Astrocyte (in vitro differentiated cells and primary cell): ENCODE data around the gene MYOG.

Source experiments
- EZH2 ChIP-seq: IDR thresholded peaks from 2 replicates; pipeline ENCODE4 v1.6.1; 2012; ENCODE audit warnings: mild to moderate bottlenecking, low read length, inconsistent platforms; ENCODE audit not compliant: insufficient read depth
- TF ChIP-seq, protein P1 (sequence below): IDR thresholded peaks from 2 replicates; pipeline ENCODE4 v1.5.1; 2011; ENCODE audit warnings: low read depth, mild to moderate bottlenecking, inconsistent platforms, low read length, moderate library complexity; ENCODE audit not compliant: insufficient read depth

DNA sequence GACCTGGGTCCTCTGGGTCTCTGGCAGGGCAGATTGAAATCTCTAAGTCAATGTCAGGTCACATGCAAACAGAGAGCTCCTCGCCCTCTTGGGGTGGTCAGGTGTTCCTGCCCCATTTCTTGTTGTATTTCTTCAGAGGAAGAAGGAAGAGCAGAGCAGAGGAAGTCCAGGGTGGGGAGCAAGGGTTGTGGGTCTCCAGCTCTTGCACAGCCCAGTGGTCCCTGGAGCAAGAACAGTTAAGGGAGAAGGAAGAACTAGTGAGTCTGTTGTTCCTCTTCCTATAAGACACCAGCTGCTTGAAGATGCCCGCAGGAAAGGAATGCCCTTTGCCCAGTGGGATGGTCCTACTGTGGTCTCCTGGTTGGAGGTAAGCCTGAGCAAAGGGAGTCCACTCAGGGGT lies 26.3 kb downstream of the MYOG start:
- TF ChIP-seq, protein P1, sequence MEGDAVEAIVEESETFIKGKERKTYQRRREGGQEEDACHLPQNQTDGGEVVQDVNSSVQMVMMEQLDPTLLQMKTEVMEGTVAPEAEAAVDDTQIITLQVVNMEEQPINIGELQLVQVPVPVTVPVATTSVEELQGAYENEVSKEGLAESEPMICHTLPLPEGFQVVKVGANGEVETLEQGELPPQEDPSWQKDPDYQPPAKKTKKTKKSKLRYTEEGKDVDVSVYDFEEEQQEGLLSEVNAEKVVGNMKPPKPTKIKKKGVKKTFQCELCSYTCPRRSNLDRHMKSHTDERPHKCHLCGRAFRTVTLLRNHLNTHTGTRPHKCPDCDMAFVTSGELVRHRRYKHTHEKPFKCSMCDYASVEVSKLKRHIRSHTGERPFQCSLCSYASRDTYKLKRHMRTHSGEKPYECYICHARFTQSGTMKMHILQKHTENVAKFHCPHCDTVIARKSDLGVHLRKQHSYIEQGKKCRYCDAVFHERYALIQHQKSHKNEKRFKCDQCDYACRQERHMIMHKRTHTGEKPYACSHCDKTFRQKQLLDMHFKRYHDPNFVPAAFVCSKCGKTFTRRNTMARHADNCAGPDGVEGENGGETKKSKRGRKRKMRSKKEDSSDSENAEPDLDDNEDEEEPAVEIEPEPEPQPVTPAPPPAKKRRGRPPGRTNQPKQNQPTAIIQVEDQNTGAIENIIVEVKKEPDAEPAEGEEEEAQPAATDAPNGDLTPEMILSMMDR: no peak
- TF ChIP-seq EZH2: no peak
